ENCODE data around the gene AMPH. TPM values are rescaled to one million over a fixed set of nuclear protein-coding genes. Genes with fewer than 3 reads are reported as not detected.

Gene AMPH
- total and polyA plus RNA-seq, 9 of the 15 experiments (the other 6 are each of a cell fraction or from before 2014, with no cell fraction given): 0.03 to 0.35 TPM; not detected in 7

DNA sequence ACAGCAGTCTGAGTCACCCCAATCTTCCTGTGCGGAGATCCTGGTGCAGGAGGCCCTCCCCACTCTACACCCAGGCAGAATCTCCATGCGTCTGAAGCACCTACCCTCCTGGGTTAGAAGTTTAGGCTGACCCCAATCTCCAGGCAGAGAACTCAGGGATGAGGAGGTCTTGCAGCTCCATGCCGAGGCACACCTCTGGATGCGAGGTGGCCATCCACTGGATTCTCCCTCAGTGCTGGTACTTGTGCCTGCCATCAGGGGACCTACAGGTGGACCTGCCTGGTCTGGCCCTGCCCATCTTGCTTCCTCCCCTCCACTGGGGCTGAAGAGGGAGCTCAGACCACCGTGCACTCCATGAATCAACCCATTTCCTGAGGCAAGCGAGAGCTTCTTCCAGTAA is 28.8 kb upstream of the AMPH start (continued):
- TF ChIP-seq, protein P1, sequence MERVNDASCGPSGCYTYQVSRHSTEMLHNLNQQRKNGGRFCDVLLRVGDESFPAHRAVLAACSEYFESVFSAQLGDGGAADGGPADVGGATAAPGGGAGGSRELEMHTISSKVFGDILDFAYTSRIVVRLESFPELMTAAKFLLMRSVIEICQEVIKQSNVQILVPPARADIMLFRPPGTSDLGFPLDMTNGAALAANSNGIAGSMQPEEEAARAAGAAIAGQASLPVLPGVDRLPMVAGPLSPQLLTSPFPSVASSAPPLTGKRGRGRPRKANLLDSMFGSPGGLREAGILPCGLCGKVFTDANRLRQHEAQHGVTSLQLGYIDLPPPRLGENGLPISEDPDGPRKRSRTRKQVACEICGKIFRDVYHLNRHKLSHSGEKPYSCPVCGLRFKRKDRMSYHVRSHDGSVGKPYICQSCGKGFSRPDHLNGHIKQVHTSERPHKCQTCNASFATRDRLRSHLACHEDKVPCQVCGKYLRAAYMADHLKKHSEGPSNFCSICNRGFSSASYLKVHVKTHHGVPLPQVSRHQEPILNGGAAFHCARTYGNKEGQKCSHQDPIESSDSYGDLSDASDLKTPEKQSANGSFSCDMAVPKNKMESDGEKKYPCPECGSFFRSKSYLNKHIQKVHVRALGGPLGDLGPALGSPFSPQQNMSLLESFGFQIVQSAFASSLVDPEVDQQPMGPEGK (CRISPR knock-in tag; IDR thresholded peaks at IDR 0.05; ENCODE audit: borderline replicate concordance): no peak
- no peak for TF ChIP-seq CREB1 (IDR thresholded peaks at IDR 0.05)
- TF ChIP-seq CREB1 (CRISPR knock-in tag; IDR thresholded peaks at IDR 0.05): no peak
- no peak for TF ChIP-seq MCM3 (IDR thresholded peaks at IDR 0.05)
- TF ChIP-seq ASH1L (IDR thresholded peaks at IDR 0.05; ENCODE audit: borderline replicate concordance, low read depth, partially characterized antibody): no peak
- TF ChIP-seq ZNF324 (CRISPR knock-in tag; IDR thresholded peaks at IDR 0.05): no peak

DNA sequence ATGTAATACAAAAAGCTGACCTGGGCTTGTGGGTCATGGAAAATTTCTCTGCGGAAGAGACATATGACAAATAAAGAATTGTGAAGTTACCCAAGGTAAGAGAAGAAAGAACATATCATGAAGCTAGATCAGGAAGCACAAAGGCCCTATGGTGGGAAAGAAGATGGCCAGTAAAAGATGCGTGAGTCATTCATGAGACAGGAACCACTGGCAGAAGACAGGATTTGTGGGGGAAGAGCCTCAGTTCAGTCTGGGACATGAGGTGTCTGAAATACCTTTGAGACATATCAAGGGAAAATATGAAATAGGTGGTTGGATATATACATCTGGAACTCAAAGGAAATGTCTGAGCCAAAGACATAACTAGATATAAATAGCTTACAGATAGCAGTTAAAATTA is 27.7 kb upstream of the AMPH start:
- intact Hi-C loops (cut with micrococcal nuclease) (no loop called here), in situ Hi-C loops (cut with MboI) (no loop called here)
- DNase-seq (ENCODE audit: extremely low read depth in 1 of 4, low spot score in 3 of 4) (no peak), FAIRE-seq (no peak), ATAC-seq (no peak)
- no peaks in the 10 kb centered on the region for H3K9me3 ChIP-seq (replicated peaks; ENCODE audit: control insufficient read depth, insufficient read depth, low read depth, low read length)
- H3K27me3 ChIP-seq (ENCODE audit: control insufficient read depth in 2 of 2, insufficient read depth in 2 of 2, low read length in 2 of 2): peaks cover 2 to 17% of the 10 kb centered on the region in 2 experiments; a peak in 2 of 5 replicates
- no peaks in the 10 kb centered on the region for H3K9me1 ChIP-seq (ENCODE audit: control insufficient read depth, insufficient read depth, low read length)
- H3K27ac ChIP-seq (ENCODE audit: extremely low read depth, low read depth, low read length): no peak overlapping the region
- CTCF ChIA-PET (ENCODE audit: low intra/inter-chr PET ratio): no interaction called here
- H3K79me2 ChIP-seq (ENCODE audit: control insufficient read depth, insufficient read depth, low read length): no peaks in the 10 kb centered on the region
- H3K9ac ChIP-seq (ENCODE audit: insufficient read depth in 1 of 2, low read depth in 2 of 2, low read length in 2 of 2): no peak overlapping the region
- 0% methylated on average over 2 of the region's 2 CpGs for WGBS (ENCODE audit: insufficient coverage, low coverage, missing lambda C conversion rate)
- H3K4me1 ChIP-seq (replicated peaks in 1 of 2; ENCODE audit: control insufficient read depth in 2 of 2, insufficient read depth in 2 of 2, low read length in 2 of 2): no peaks in the 10 kb centered on the region; a peak in 1 of 5 replicates
- H4K20me1 ChIP-seq (replicated peaks; ENCODE audit: control insufficient read depth, insufficient read depth, low read length): no peaks in the 10 kb centered on the region
- H2AFZ ChIP-seq (ENCODE audit: low read depth, low read length): no peak overlapping the region
- no TSS peak for BruUV-seq (replicated peaks)
- H3K4me3 ChIP-seq: no peak overlapping the region
- H3K36me3 ChIP-seq (ENCODE audit: control insufficient read depth, insufficient read depth, low read length): no peaks in the 10 kb centered on the region
- no peak overlapping the region for H3K4me2 ChIP-seq (ENCODE audit: insufficient read depth, low read length)
- POLR2A ChIA-PET: interaction anchor here (0.6 kb wide), 1 partner anchor 290 kb away, joined by 3 read pairs; no protein-coding TSS in a partner anchor
- TF ChIP-seq LEF1 (IDR thresholded peaks at IDR 0.05): no peak
- TF ChIP-seq, protein P2, sequence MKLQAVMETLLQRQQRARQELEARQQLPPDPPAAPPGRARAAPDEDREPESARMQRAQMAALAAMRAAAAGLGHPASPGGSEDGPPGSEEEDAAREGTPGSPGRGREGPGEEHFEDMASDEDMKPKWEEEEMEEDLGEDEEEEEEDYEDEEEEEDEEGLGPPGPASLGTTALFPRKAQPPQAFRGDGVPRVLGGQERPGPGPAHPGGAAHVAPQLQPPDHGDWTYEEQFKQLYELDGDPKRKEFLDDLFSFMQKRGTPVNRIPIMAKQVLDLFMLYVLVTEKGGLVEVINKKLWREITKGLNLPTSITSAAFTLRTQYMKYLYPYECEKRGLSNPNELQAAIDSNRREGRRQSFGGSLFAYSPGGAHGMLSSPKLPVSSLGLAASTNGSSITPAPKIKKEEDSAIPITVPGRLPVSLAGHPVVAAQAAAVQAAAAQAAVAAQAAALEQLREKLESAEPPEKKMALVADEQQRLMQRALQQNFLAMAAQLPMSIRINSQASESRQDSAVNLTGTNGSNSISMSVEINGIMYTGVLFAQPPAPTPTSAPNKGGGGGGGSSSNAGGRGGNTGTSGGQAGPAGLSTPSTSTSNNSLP (IDR thresholded peaks at IDR 0.05; ENCODE audit: borderline replicate concordance, low read depth, low read length): no peak
- no peak for TF ChIP-seq ZNF282 (CRISPR knock-in tag; IDR thresholded peaks at IDR 0.05)
- TF ChIP-seq PYGO2 (tag; IDR thresholded peaks at IDR 0.05): no peak
- no peak for TF ChIP-seq RBM34 (IDR thresholded peaks at IDR 0.05; ENCODE audit: borderline replicate concordance, insufficient read depth, low read length)
- TF ChIP-seq, protein P3, sequence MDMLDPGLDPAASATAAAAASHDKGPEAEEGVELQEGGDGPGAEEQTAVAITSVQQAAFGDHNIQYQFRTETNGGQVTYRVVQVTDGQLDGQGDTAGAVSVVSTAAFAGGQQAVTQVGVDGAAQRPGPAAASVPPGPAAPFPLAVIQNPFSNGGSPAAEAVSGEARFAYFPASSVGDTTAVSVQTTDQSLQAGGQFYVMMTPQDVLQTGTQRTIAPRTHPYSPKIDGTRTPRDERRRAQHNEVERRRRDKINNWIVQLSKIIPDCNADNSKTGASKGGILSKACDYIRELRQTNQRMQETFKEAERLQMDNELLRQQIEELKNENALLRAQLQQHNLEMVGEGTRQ (CRISPR knock-in tag; IDR thresholded peaks at IDR 0.05): no peak
- TF ChIP-seq, protein P4, sequence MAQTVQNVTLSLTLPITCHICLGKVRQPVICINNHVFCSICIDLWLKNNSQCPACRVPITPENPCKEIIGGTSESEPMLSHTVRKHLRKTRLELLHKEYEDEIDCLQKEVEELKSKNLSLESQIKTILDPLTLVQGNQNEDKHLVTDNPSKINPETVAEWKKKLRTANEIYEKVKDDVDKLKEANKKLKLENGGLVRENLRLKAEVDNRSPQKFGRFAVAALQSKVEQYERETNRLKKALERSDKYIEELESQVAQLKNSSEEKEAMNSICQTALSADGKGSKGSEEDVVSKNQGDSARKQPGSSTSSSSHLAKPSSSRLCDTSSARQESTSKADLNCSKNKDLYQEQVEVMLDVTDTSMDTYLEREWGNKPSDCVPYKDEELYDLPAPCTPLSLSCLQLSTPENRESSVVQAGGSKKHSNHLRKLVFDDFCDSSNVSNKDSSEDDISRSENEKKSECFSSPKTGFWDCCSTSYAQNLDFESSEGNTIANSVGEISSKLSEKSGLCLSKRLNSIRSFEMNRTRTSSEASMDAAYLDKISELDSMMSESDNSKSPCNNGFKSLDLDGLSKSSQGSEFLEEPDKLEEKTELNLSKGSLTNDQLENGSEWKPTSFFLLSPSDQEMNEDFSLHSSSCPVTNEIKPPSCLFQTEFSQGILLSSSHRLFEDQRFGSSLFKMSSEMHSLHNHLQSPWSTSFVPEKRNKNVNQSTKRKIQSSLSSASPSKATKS (CRISPR knock-in tag; IDR thresholded peaks at IDR 0.05): no peak
- TF ChIP-seq, protein P5, sequence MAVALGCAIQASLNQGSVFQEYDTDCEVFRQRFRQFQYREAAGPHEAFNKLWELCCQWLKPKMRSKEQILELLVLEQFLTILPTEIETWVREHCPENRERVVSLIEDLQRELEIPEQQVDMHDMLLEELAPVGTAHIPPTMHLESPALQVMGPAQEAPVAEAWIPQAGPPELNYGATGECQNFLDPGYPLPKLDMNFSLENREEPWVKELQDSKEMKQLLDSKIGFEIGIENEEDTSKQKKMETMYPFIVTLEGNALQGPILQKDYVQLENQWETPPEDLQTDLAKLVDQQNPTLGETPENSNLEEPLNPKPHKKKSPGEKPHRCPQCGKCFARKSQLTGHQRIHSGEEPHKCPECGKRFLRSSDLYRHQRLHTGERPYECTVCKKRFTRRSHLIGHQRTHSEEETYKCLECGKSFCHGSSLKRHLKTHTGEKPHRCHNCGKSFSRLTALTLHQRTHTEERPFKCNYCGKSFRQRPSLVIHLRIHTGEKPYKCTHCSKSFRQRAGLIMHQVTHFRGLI (CRISPR knock-in tag; IDR thresholded peaks at IDR 0.05): no peak

Data from K562 (cell line).